Cardiac fibroblast (primary cell): ENCODE data around the gene THADA.
A peak's percentile ranks its signal among the peaks of the same experiment; 100 is the strongest.

Source experiments
- DNase-seq, 2 donors: peaks; one replicate each; pipeline versions ENCODE4 v3.0.0 to v3.0.0-alpha.2; 2010; ENCODE audit warnings: low read depth in 2 of 2
- H3K4me3 ChIP-seq, 2 donors: replicated peaks in 1 of 2; 1 replicate in 1 of 2; 2 replicates in 1 of 2; pipeline ENCODE4 v1.5.1; 2011; ENCODE audit warnings: low read depth in 2 of 2, low read length in 2 of 2, mild to moderate bottlenecking in 2 of 2, moderate library complexity in 1 of 2
- TF ChIP-seq, protein P1 (sequence below): IDR thresholded peaks from one replicate; pipeline ENCODE4 v1.5.1; 2011; ENCODE audit warnings: low read depth, mild to moderate bottlenecking, low read length, inconsistent platforms

THADA gene

DNA sequence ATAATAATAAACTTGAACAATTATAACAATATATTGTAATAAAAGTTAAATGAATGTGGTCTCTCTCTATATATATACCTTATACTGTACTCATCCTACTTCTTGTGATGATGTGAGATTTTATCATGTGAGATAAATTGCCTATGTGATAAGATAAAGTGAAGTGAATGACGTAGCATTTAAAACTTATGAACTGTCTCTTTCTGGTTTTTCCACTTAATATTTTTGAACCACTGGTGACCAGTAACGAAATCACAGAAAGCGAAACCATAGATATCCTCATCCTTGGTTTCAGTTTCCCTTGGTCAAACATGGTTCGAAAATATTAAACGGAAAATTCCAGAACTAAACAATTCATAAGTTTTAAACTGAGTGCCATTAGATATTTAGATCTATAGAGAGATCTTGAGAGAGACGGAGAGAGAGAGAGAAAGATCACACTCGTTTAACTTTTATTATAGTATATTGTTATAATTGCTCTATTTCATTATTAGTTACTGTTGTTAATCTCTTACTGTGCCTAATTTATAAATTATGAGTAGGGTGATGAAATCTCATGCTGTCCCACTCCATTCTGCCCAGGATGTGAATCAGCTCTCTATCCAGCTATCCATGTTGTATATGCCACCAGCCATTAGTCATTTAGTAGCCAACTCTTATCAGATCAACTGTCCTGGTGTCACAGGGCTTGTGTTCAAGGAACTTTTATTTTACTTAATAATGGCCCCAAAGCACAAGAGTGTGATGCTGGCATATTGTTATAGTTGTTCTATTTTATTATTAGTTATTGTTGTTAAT, 156.8 kb downstream of the THADA start:
- H3K4me3 ChIP-seq, result no peak overlapping the region
- DNase-seq, result peak in 1 of 2 donors; percentile 60
- TF ChIP-seq, protein P1, sequence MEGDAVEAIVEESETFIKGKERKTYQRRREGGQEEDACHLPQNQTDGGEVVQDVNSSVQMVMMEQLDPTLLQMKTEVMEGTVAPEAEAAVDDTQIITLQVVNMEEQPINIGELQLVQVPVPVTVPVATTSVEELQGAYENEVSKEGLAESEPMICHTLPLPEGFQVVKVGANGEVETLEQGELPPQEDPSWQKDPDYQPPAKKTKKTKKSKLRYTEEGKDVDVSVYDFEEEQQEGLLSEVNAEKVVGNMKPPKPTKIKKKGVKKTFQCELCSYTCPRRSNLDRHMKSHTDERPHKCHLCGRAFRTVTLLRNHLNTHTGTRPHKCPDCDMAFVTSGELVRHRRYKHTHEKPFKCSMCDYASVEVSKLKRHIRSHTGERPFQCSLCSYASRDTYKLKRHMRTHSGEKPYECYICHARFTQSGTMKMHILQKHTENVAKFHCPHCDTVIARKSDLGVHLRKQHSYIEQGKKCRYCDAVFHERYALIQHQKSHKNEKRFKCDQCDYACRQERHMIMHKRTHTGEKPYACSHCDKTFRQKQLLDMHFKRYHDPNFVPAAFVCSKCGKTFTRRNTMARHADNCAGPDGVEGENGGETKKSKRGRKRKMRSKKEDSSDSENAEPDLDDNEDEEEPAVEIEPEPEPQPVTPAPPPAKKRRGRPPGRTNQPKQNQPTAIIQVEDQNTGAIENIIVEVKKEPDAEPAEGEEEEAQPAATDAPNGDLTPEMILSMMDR, result no peak

DNA sequence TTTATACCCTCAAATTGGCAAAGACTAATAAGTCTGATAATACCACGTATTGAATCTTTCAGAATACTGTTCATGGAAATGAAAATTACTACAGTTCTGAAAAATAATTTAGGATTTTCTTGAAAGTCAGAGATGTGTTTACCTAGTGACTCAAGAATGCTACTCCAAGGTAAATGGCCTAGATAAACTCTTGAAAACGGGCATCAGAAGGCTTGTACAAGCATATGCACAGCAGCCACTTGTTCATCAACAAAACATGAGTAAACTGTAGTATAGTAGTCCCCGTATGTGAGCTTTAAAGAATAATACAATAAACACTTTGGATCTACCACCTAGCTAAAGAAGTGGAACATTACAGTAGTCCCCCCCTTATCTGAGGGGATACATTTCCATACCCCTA, 157.5 kb downstream of the THADA start:
- no peak overlapping the region for H3K4me3 ChIP-seq
- DNase-seq, result no peak
- TF ChIP-seq, protein P1, result no peak

DNA sequence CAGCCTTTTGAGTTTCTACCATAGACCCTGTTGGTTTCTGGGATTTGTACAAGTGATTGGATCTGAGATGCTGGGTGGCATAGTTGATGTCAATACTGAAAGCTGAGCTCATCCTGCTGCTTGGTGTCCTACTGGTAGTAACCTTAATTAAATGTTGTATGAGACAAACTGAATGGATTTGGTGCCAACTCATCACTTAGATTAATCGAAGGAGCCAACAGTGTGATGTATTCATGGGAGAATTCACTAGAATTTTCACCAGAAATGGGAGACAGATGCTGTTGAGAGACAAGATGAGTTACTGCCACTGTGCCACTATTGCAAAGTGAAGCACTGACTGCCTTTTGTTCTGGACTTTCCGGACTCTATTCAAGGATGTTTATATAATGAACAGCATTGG, 158.5 kb downstream of the THADA start:
- DNase-seq, result no peak
- H3K4me3 ChIP-seq, result no peak overlapping the region
- TF ChIP-seq, protein P1, result no peak

DNA sequence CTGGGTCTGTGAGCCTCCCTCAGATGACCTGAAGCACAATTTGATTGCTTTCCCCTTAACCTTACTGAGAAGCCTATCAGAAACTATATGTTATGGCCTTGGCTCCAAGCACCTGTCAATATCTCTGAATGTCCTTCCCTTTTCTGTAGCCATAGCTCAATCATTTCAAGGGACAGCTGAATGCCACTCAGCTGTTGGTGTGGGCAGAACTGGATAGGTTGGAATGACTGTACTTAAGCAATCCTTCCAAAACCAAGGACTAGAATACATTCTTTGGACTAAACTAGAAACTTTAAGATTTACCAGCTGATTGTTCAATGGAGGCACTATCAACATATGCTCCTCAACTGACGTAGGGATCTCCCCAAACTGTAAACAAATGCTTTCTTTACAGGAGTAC, 159.4 kb downstream of the THADA start:
- TF ChIP-seq, protein P1, result no peak
- H3K4me3 ChIP-seq, result no peak overlapping the region
- DNase-seq, result no peak

DNA sequence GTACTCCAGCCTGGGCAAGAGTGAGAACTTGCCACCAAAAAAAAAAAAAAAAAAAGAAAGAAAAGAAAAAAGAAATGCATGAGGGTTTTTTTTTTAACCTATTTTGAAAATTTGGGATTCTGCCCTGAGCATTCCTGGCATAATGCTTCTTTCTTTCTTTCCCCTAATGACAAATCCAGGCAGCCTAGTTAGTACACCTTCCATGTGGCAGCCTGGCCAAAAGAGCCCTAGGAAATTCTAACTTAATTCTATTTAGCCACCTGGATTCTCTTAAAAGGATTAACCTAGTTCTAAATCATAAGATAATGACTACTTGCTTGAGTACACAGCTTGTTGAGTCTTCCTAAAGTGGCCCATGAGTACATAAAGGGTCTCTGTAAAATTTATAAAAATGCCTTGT, 160.1 kb downstream of the THADA start:
- no peak overlapping the region for H3K4me3 ChIP-seq
- TF ChIP-seq, protein P1, result no peak
- DNase-seq, result no peak

DNA sequence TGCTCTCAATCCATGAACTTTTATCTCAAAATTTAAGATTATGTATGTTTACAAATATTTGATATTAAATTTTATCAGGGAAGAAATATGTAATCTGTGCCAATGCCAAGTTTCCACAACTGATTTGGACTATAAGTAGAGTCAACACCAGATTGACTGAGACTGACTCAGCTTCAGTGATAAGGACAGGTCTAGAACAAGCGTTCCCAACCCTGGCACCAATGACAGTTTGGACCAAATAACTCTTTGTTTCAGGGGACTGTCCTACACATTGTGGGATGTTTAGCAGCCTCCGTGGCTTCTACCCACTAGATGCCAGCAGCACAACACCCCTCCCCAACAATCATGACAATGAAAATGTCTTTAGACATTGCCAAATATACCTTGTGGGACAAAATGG, 165.3 kb downstream of the THADA start:
- TF ChIP-seq, protein P1, result no peak
- H3K4me3 ChIP-seq, result no peak overlapping the region
- no peak for DNase-seq

DNA sequence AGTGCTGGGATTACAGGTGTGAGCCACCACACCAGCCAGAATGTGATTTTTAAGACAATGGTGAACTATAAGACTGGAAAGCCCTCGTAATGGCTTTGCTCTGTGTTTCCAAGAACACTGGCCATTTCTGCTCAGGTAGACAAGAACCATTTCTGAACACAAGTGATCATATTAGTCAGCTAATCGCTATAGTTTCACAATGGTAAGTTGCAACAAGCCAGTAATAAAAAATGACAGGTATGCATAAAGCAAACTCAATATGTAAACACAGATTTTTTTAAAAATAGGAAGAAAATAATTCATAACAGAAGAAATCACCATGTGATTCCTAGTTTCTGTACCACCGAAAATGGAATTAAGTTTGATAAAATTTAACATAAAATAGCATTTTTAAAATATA, 166.5 kb downstream of the THADA start:
- DNase-seq, result no peak
- no peak overlapping the region for H3K4me3 ChIP-seq
- TF ChIP-seq, protein P1, result no peak
